WTC11 (cell line): ENCODE results near the gene WDFY4.

Source experiments
- ATF6 ChIP-seq: sonication (generic); formaldehyde crosslinking; IDR thresholded peaks from 2 replicates; pipeline ENCODE4 v1.8.1; 2023; ENCODE audit warnings: mild to moderate bottlenecking, missing genetic modification reagents
- IRF2 ChIP-seq: sonication (generic); formaldehyde crosslinking; IDR thresholded peaks from 2 replicates; pipeline ENCODE4 v1.8.0; 2022; ENCODE audit warnings: low read depth, missing genetic modification reagents, borderline replicate concordance
- JUN ChIP-seq: sonication (generic); formaldehyde crosslinking; IDR thresholded peaks from 2 replicates; pipeline ENCODE4 v1.8.0; 2023; ENCODE audit warnings: mild to moderate bottlenecking, missing genetic modification reagents
- TCF7 ChIP-seq: sonication (generic); formaldehyde crosslinking; IDR thresholded peaks from 2 replicates; pipeline ENCODE4 v1.8.0; 2022; ENCODE audit warnings: mild to moderate bottlenecking, low read depth, missing genetic modification reagents, moderate library complexity
- TF ChIP-seq, protein P1 (sequence below): fragments of 200-600 bp; IDR thresholded peaks from 2 replicates; pipeline ENCODE4 v1.8.0; 2022; ENCODE audit warnings: antibody characterized with exemption
- TF ChIP-seq, protein P2 (sequence below): sonication (generic); formaldehyde crosslinking; IDR thresholded peaks from 2 replicates; pipeline ENCODE4 v1.8.0; 2022; ENCODE audit warnings: mild to moderate bottlenecking, missing genetic modification reagents

- TF ChIP-seq, protein P1, sequence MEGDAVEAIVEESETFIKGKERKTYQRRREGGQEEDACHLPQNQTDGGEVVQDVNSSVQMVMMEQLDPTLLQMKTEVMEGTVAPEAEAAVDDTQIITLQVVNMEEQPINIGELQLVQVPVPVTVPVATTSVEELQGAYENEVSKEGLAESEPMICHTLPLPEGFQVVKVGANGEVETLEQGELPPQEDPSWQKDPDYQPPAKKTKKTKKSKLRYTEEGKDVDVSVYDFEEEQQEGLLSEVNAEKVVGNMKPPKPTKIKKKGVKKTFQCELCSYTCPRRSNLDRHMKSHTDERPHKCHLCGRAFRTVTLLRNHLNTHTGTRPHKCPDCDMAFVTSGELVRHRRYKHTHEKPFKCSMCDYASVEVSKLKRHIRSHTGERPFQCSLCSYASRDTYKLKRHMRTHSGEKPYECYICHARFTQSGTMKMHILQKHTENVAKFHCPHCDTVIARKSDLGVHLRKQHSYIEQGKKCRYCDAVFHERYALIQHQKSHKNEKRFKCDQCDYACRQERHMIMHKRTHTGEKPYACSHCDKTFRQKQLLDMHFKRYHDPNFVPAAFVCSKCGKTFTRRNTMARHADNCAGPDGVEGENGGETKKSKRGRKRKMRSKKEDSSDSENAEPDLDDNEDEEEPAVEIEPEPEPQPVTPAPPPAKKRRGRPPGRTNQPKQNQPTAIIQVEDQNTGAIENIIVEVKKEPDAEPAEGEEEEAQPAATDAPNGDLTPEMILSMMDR: no peak
- TF ChIP-seq, protein P2, sequence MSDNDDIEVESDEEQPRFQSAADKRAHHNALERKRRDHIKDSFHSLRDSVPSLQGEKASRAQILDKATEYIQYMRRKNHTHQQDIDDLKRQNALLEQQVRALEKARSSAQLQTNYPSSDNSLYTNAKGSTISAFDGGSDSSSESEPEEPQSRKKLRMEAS (CRISPR knock-in tag): no peak
- TF ChIP-seq JUN: no peak
- TF ChIP-seq TCF7 (CRISPR knock-in tag): no peak
- TF ChIP-seq ATF6 (CRISPR knock-in tag): no peak
- TF ChIP-seq IRF2 (CRISPR knock-in tag): no peak
These were observed 80.9 kb downstream of the WDFY4 start for GRCh38 chr10:48765527-48765926.
